NCI-H2029 (cell line): ENCODE results near the gene PIWIL1.

Experiments used
- DNase-seq: peaks from one replicate; lab custom pipeline; 2025; lab: John Stamatoyannopoulos, UW

Gene PIWIL1

GRCh38 chr12:130337488-130338303 lies at the start of gene PIWIL1:
TSS of gene PIWIL1 (plus strand) at chr12:130337887. CDS start at chr12:130342592, 4,705 bp downstream.
- DNase-seq = no peak

DNA sequence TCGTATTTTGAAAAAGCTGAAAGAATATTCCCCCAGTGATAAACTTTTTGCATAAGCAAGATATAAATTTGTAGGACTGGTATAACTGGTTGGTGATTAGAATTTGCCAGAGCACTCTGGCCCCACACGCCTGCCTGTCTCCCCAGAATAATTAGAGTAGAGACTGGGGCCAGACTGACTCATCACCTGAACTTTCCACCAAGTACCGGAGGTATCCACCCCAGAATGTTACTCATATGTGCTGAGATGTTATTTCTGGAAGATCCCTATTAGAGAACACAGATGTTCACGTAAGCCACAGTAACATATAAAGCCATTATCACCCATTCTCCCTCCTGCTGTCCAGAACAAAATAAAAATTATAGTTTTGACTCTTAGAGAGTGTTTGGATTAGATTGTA lies 49.5 kb upstream of the PIWIL1 start:
- no peak for DNase-seq

- DNase-seq = peak; percentile 13
Measured at GRCh38 chr12:130288691-130289090, 49.0 kb upstream of the PIWIL1 start.

GRCh38 chr12:130290114-130290513 lies 47.6 kb upstream of the PIWIL1 start:
- no peak for DNase-seq

- DNase-seq = no peak
Measured at GRCh38 chr12:130298322-130299021, 39.2 kb upstream of the PIWIL1 start.

DNA sequence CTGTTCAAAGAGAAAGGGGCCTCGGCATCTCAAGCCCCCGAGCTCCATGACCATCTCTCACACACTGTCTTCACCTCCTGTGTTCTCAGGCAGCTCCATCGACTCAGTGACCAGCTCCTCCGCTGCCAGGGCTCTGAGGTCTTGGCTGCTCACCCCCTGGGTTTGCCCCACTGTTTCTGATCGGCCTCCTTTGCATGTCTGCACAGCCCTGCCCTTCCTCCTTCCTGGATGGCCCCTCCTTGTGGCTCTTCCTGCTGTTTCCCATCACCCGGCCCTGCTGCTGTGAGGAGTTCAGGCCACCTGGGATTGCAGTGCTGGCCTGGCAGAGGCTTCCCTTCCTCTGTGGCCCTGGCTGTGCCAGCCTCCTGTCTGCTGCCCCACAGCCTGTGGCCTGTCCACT lies 38.1 kb upstream of the PIWIL1 start:
- DNase-seq = no peak

GRCh38 chr12:130300090-130300489 lies 37.6 kb upstream of the PIWIL1 start:
- no peak for DNase-seq

DNA sequence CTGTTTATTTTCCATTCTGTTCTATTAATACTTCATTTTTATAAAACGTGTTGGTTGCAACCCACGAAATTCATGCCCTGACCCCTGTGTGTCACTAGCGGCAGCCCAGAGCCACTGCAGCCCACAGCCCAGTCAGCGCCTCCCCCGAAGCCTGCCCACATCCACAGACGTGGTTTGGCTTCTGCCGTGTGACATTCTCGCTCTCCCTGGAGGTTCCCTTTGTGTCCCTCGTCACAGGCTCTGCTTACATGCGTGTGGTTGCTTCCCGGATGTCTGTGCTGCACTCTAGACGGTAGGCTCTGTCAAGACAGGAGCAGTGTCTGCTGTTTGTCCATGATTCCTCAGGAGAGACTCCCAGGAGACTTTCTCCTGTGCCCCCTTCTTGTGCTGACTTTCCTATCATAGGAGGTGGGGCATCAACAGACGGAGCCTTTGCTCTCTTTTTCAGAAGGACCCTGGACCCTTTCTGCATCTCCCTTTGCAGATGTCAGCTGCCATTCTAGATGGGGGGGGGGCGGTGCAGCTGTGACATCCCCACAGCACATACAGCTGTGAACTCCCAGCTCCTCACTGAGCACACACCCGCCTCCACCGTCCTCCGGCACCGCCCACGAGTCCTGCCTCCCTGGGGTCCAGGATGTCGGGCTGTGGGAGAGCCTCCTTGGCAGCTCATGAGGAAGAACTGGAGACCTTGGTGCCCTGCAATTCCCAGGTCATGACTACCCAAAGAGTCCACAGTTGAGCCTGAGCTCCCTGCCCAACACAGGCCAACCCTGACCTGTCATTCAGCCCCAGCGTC lies 36.8 kb upstream of the PIWIL1 start:
- DNase-seq = no peak

- DNase-seq = no peak
Measured at GRCh38 chr12:130301559-130301958, 36.1 kb upstream of the PIWIL1 start.

- DNase-seq = no peak
Measured at GRCh38 chr12:130303781-130304180, 33.9 kb upstream of the PIWIL1 start.

DNA sequence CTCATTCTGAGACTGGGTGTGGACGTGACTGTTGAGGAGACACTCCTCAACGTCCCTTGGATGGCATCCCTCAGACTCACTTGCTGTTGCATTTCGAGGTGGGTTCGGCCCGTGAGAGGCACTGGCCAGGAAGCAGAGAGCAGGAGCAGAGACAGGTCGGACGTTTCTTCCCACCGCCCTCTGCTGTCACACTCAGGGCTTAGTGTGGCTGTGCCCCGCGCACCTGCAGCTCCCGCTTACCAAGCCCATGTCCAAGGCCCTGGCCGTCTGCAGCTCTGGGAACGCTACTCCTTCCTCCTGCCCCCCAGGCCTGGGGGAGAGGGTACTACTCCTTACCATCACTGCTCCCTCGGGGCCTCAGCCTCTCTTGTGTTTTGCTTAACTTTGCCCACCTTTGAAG lies 29.8 kb upstream of the PIWIL1 start:
- DNase-seq = no peak

- no peak for DNase-seq
Measured at GRCh38 chr12:130308393-130308792, 29.3 kb upstream of the PIWIL1 start.

- DNase-seq = no peak
Measured at GRCh38 chr12:130316251-130316650, 21.4 kb upstream of the PIWIL1 start.

DNA sequence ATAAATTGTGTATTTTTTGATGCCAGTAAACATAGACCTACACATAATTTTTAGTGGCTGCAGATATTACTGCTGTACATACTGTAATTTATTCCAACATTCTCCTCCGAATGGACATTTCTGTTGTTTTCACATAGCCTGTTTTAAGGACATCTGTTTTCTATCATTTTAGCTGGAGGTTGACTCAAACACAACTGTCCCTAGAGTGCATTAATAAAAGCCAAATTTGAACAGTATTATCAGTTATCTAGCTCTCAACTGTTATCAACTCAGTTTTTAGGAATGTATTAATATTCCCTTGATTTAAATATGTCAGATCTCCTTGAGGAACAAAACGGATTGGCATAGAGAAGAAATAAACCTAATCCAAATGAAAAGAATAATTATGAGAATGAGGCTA lies 17.2 kb upstream of the PIWIL1 start:
- no peak for DNase-seq

DNA sequence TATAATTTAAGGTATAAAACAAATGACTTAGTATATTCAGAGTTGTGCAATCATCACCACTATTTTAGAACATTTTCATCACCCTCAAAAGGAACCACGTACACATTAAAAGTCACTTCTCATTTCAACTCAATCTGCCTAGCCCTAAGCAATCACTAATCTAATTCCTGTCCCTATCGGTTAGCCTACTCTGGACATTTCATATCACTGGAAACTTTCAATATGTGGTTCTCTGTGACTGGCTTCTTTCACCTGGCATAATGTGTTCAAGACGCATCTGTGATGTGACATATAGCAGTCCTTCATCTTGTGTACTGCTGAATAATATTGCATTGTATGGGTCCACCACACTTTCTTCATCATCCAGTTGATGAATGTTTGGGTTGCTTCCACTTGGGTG lies 15.4 kb upstream of the PIWIL1 start:
- DNase-seq = no peak

DNA sequence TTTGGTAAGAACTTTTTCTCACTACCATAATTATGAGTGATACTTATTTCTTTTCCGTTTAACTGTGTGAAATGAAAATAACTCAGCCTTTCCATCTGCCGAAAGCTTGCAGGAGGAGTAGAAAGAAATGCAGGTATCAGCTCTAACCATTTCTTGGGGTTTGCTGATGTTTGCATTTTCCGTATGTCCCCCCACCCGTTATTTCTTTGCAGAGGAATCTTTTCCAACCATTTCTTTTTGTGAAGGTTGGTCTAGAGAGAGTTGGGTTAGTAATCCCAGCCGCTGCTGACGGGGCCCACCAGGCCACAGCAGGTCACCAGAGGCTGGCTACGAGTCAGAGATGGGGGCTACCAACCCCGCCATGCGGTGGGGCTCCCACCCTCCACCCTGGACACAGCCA lies 7.0 kb upstream of the PIWIL1 start:
- no peak for DNase-seq

- DNase-seq = no peak
Measured at GRCh38 chr12:130331146-130331545, 6.5 kb upstream of the PIWIL1 start.

DNA sequence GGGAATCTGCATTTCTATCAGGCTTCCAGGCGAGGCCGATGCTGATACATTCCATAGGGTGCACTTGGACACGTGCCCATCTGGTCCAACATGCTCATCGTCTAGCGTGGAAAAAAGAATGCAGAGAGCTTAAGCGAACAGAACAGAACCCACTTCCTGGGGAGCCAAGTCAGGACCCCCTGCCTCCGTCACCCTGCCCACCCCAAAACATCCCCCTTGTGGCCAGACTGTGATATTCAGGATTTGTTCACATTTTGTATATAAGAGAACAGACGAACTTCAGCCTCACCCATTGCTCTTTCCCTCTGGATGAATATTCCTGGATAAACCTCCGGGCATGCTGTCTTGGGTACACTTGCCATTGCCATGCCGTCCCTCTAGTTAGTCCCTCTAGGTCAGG lies 4.3 kb upstream of the PIWIL1 start:
- no peak for DNase-seq

DNA sequence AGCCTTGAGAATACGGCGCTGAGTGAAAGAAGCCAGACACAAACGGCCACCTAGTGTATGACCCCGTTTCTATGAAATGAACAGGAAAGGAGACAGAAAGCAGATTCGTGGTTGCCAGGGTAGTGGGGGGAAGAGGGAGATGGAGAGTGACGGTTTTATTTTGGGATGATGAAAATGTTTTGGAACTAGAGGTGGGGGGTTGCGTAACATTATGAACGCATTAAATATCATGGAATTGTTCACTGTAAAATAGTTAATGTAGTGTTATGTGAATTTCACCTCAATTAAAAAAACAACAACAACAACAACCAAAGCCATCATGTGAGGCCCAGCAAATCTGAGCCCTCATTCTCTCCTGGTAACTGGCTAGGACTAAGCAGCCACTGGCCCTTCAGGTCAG lies 3.3 kb upstream of the PIWIL1 start:
- no peak for DNase-seq

- no peak for DNase-seq
Measured at GRCh38 chr12:130334937-130335336, 2.8 kb upstream of the PIWIL1 start.

- DNase-seq = peak; percentile 42
Measured at GRCh38 chr12:130335517-130336392, 1.9 kb upstream of the PIWIL1 start.
